B cell (primary cell): ENCODE measurements around the gene WFS1. TPM values are rescaled to one million over a fixed set of nuclear protein-coding genes. Genes with fewer than 3 reads are reported as not detected.

Source experiments
- ATAC-seq: fragments of 200-7000 bp; cut with Tn5 transposase; one replicate; pipeline ENCODE4 v1.10.0; 2021; ENCODE audit warnings: low read depth, mild to moderate bottlenecking, moderate number of reproducible peaks, moderate library complexity
- CTCF ChIA-PET: fragments of 350-600 bp; sonication (Branson Sonifier 250); formaldehyde crosslinking; loops from one replicate; lab custom pipeline; 2021; ENCODE audit warnings: antibody characterized with exemption, inconsistent platforms; lab: Charles Lee
- POLR2A ChIA-PET: fragments of 350-600 bp; sonication (Branson Sonifier 250); formaldehyde crosslinking; loops from one replicate; lab custom pipeline; 2021; ENCODE audit warnings: antibody characterized with exemption; lab: Charles Lee
- DNase-seq: peaks from one replicate; pipeline ENCODE4 v3.0.0; 2013
- H2AFZ ChIP-seq: 2 replicates; pipeline ENCODE4 v1.6.1; 2012; ENCODE audit warnings: mild to moderate bottlenecking, low read depth, low read length; ENCODE audit not compliant: insufficient read depth, poor library complexity, severe bottlenecking
- H3K27ac ChIP-seq, 2 donors: 1 replicate in 1 of 2; 2 replicates in 1 of 2; pipeline ENCODE4 v1.5.1; 2012 to 2013; ENCODE audit warnings: low read length in 2 of 2, mild to moderate bottlenecking in 2 of 2, moderate library complexity in 1 of 2
- H3K27me3 ChIP-seq, 4 experiments: fragments of 200-600 bp in 1 of 4; sonication (generic) in 1 of 4; replicated peaks in 1 of 4; 1 replicate in 2 of 4; 2 replicates in 2 of 4; pipeline versions ENCODE4 v1.6.1 to v1.7.0; 2013 to 2016; ENCODE audit warnings: low read length in 3 of 4, mild to moderate bottlenecking in 2 of 4, mixed read lengths in 1 of 4, moderate library complexity in 1 of 4; ENCODE audit not compliant: insufficient read depth in 4 of 4, control insufficient read depth in 3 of 4; ENCODE audit errors: control extremely low read depth in 1 of 4
- H3K36me3 ChIP-seq, 2 experiments: replicated peaks in 1 of 2; 1 replicate in 1 of 2; 2 replicates in 1 of 2; pipeline versions ENCODE4 v1.6.1 to v1.7.1; 2013; ENCODE audit warnings: low read length in 1 of 2; ENCODE audit not compliant: insufficient read depth in 2 of 2, control insufficient read depth in 1 of 2; ENCODE audit errors: control extremely low read depth in 1 of 2, extremely low read depth in 1 of 2
- H3K4me1 ChIP-seq, 2 donors: fragments of 200-600 bp in 1 of 2; sonication (generic) in 1 of 2; 1 replicate in 1 of 2; 2 replicates in 1 of 2; pipeline versions ENCODE4 v1.5.1 to v1.6.1; 2013 to 2017; ENCODE audit warnings: low read length in 2 of 2; ENCODE audit not compliant: control insufficient read depth in 2 of 2, insufficient read depth in 2 of 2
- H3K4me2 ChIP-seq: replicated peaks from 2 replicates; pipeline ENCODE3; 2012; ENCODE audit warnings: mild to moderate bottlenecking, low read depth, low read length; ENCODE audit not compliant: poor library complexity, severe bottlenecking
- H3K4me3 ChIP-seq, 5 experiments: fragments of 200-600 bp in 1 of 5; sonication (generic) in 1 of 5; 1 replicate in 3 of 5; 2 replicates in 2 of 5; pipeline versions ENCODE4 v1.5.1 to v1.7.0; 2011 to 2016; ENCODE audit warnings: low read length in 4 of 5, mild to moderate bottlenecking in 4 of 5, low read depth in 2 of 5, control low read depth in 1 of 5, moderate library complexity in 1 of 5; ENCODE audit not compliant: insufficient read depth in 1 of 5; ENCODE audit errors: control extremely low read depth in 1 of 5, extremely low read depth in 1 of 5
- H3K79me2 ChIP-seq: fragments of 200-600 bp; sonication (generic); one replicate; pipeline ENCODE4 v1.6.0; 2016; ENCODE audit warnings: low read length; ENCODE audit not compliant: control insufficient read depth, insufficient read depth
- H3K9ac ChIP-seq: fragments of 200-600 bp; sonication (generic); 2 replicates; pipeline ENCODE4 v1.6.1; 2017; ENCODE audit warnings: mild to moderate bottlenecking, low read length, moderate library complexity
- H3K9me3 ChIP-seq, 3 donors: one replicate each; pipeline versions ENCODE4 v1.6.1 to v1.7.1; 2013; ENCODE audit warnings: low read length in 2 of 3; ENCODE audit not compliant: control insufficient read depth in 2 of 3, insufficient read depth in 1 of 3; ENCODE audit errors: control extremely low read depth in 1 of 3
- H4K20me1 ChIP-seq: 2 replicates; pipeline ENCODE4 v1.6.0; 2012; ENCODE audit warnings: mild to moderate bottlenecking, low read length; ENCODE audit not compliant: insufficient read depth, control insufficient read depth, poor library complexity, severe bottlenecking
- H3K27ac Mint-ChIP-seq: one replicate; pipeline ENCODE4 v1.8.0; 2021; ENCODE audit warnings: mixed read lengths
- H3K27me3 Mint-ChIP-seq: one replicate; pipeline ENCODE4 v1.8.0; 2021; ENCODE audit warnings: mixed read lengths
- H3K4me1 Mint-ChIP-seq: one replicate; pipeline ENCODE4 v1.8.0; 2021; ENCODE audit warnings: mixed read lengths
- H3K4me3 Mint-ChIP-seq: one replicate; pipeline ENCODE4 v1.8.0; 2021; ENCODE audit warnings: mixed read lengths
- H3K9me3 Mint-ChIP-seq: one replicate; pipeline ENCODE4 v1.8.0; 2022; ENCODE audit warnings: mixed read lengths; ENCODE audit not compliant: insufficient read depth
- EZH2 ChIP-seq: IDR thresholded peaks from 2 replicates; pipeline ENCODE4 v1.6.1; 2012; ENCODE audit warnings: borderline replicate concordance, low read depth, mild to moderate bottlenecking, moderate library complexity, low read length; ENCODE audit not compliant: insufficient read depth, poor library complexity, severe bottlenecking
- WGBS: methylation state at CpG from one replicate; pipeline ENCODE4 v1.1.5; 2013; ENCODE audit warnings: missing lambda C conversion rate; ENCODE audit not compliant: insufficient coverage; 5-methylcytosine and 5-hydroxymethylcytosine counted together
- intact Hi-C: fragments of 100-400 bp; cut with micrococcal nuclease; formaldehyde crosslinking; loops from one replicate; pipeline ENCODE4 v1.10.0; 2022
- polyA plus RNA-seq: library from polyadenylated mRNA; depleted of rRNA; stranded (reverse); fragments of >200 nt; gene quantifications from 2 replicates; pipeline ENCODE4 v1.2.3, GENCODE V29; 2012
- total RNA-seq, 2 donors: library from RNA; stranded (reverse); fragments of 120-200 nt in 1 of 2; gene quantifications; 1 replicate in 1 of 2; 2 replicates in 1 of 2; pipeline versions ENCODE4 v1.2.3 to v1.2.4, GENCODE V29; 2013 to 2022
- TF ChIP-seq, protein P1 (sequence below): fragments of 200-600 bp; IDR thresholded peaks from one replicate; pipeline ENCODE4 v1.8.0; 2022; ENCODE audit warnings: antibody characterized with exemption, mild to moderate bottlenecking

WFS1 gene
- total and polyA plus RNA-seq, 2 donors (not counting 1 experiment from before 2014, with no cell fraction given), result 5.8 to 6.7 TPM

DNA sequence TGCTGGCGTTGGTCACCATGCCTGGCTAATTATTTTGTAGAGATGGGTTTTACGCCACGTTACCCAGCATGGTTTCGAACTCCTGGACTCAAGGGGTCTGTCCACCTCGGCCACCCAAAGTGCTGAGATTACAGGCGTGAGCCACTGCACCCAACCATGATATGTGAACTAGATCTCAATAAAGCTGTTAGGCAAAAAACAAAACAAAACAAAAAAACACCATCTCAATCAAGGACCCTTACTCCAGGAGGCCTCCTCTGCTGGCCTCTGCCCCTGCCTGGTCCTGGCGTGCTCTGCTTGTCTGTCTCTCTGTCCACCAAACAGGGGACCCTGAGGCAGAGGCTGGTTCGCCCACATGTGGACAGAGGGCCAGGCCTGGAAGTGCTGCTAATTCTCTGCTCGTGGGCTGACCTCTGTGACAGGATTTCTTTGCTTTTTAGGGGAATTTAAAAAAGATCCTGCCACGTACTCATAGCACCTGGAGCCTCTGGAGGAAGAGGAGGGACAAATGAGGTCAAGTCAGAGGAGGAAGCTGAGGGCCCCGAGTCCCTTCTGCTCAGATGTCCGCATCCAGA, 32.7 kb upstream of the WFS1 start:
- Histone ChIP-seq H3K4me3 (no peak overlapping the region), H3K9ac (no peak overlapping the region), H4K20me1 (no peaks in the 10 kb centered on the region), H3K4me1 (no peaks in the 10 kb centered on the region), H3K4me2 (no peak overlapping the region), H3K27ac (no peak overlapping the region), H2AFZ (no peak overlapping the region), H3K36me3 (no peaks in the 10 kb centered on the region), H3K79me2 (no peaks in the 10 kb centered on the region), H3K9me3 (no peaks in the 10 kb centered on the region), H3K27me3 (no peaks in the 10 kb centered on the region)
- TF ChIP-seq, protein P1, sequence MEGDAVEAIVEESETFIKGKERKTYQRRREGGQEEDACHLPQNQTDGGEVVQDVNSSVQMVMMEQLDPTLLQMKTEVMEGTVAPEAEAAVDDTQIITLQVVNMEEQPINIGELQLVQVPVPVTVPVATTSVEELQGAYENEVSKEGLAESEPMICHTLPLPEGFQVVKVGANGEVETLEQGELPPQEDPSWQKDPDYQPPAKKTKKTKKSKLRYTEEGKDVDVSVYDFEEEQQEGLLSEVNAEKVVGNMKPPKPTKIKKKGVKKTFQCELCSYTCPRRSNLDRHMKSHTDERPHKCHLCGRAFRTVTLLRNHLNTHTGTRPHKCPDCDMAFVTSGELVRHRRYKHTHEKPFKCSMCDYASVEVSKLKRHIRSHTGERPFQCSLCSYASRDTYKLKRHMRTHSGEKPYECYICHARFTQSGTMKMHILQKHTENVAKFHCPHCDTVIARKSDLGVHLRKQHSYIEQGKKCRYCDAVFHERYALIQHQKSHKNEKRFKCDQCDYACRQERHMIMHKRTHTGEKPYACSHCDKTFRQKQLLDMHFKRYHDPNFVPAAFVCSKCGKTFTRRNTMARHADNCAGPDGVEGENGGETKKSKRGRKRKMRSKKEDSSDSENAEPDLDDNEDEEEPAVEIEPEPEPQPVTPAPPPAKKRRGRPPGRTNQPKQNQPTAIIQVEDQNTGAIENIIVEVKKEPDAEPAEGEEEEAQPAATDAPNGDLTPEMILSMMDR, result no peak
- no peak for TF ChIP-seq EZH2
- Mint-ChIP-seq H3K27me3 (no peaks in the 10 kb centered on the region), H3K27ac (no peak overlapping the region), H3K9me3 (no peaks in the 10 kb centered on the region), H3K4me1 (no peaks in the 10 kb centered on the region), H3K4me3 (no peak overlapping the region)
- DNase-seq (no peak), ATAC-seq (no peak)
- CTCF ChIA-PET, result no interaction called here
- POLR2A ChIA-PET, result no interaction called here
- intact Hi-C loops, result no loop called here
- 72% methylated on average over 10 of the region's 12 CpGs for WGBS

- H3K4me2 ChIP-seq, result no peak overlapping the region
- H3K4me3 Mint-ChIP-seq, result no peak overlapping the region
- intact Hi-C loops, result no loop called here
- no peaks in the 10 kb centered on the region for H3K79me2 ChIP-seq
- H3K4me3 ChIP-seq, result no peak overlapping the region
- TF ChIP-seq, protein P1, result no peak
- no peak for TF ChIP-seq EZH2
- no peaks in the 10 kb centered on the region for H4K20me1 ChIP-seq
- H3K4me1 ChIP-seq, result no peaks in the 10 kb centered on the region
- no peaks in the 10 kb centered on the region for H3K4me1 Mint-ChIP-seq
- H3K27me3 ChIP-seq, result peaks cover 0 to 4% (median 2%) of the 10 kb centered on the region in 4 experiments
- 84% methylated on average over 8 of the region's 8 CpGs for WGBS
- H3K27ac ChIP-seq, result no peak overlapping the region
- POLR2A ChIA-PET, result no interaction called here
- H3K36me3 ChIP-seq, result no peaks in the 10 kb centered on the region
- DNase-seq (no peak), ATAC-seq (no peak)
- peaks cover 0 to 14% (median 0%) of the 10 kb centered on the region in 3 donors for H3K9me3 ChIP-seq
- no peak overlapping the region for H2AFZ ChIP-seq
- H3K27me3 Mint-ChIP-seq, result peaks cover 18% of the 10 kb centered on the region
- H3K9me3 Mint-ChIP-seq, result peaks cover 7% of the 10 kb centered on the region
- no peak overlapping the region for H3K9ac ChIP-seq
- H3K27ac Mint-ChIP-seq, result no peak overlapping the region
- CTCF ChIA-PET, result no interaction called here
Measured at GRCh38 chr4:6239486-6239885, 30.2 kb upstream of the WFS1 start.
